Esophagus muscularis mucosa (tissue), 4 donors: Measurements from ENCODE around the gene PPARG. TPM values are rescaled to one million over a fixed set of nuclear protein-coding genes. Genes with fewer than 3 reads are reported as not detected.
"Not testable (repeated sequence)": the region's sequence is repeated elsewhere in the genome, so short reads cannot be mapped to it uniquely, and the experiment has no call there.

Source experiments
- DNase-seq: peaks from one replicate; pipeline ENCODE4 v3.0.0-alpha.2; 2017; ENCODE audit errors: extremely low spot score
- H3K27ac ChIP-seq, 4 donors: fragments of 200-600 bp; sonication (generic); replicated peaks in 1 of 4; 1 replicate in 3 of 4; 2 replicates in 1 of 4; pipeline ENCODE4 v1.5.1; 2016 to 2019; ENCODE audit warnings: mild to moderate bottlenecking in 1 of 4
- H3K27me3 ChIP-seq, 4 donors: fragments of 200-600 bp; sonication (generic); one replicate each; pipeline versions ENCODE4 v1.5.1 to v1.6.0; 2016 to 2019
- H3K36me3 ChIP-seq, 4 donors: fragments of 200-600 bp; sonication (generic); one replicate each; pipeline ENCODE4 v1.5.1; 2016 to 2019
- H3K4me1 ChIP-seq, 4 donors: fragments of 200-600 bp; sonication (generic); one replicate each; pipeline ENCODE4 v1.5.1; 2016 to 2019
- H3K4me3 ChIP-seq, 4 donors: fragments of 200-600 bp; sonication (generic); 1 replicate in 2 of 4; 2 replicates in 2 of 4; pipeline ENCODE4 v1.5.1; 2016 to 2019; ENCODE audit warnings: mild to moderate bottlenecking in 4 of 4, moderate library complexity in 1 of 4
- H3K9me3 ChIP-seq, 4 donors: fragments of 200-600 bp; sonication (generic); 1 replicate in 3 of 4; 2 replicates in 1 of 4; pipeline ENCODE4 v1.5.1; 2016 to 2019
- CTCF ChIP-seq, 3 experiments: fragments of 200-600 bp in 2 of 3; fragments of 450-650 bp in 1 of 3; sonication (generic) in 2 of 3; IDR thresholded peaks; one replicate each; pipeline ENCODE4 v1.5.1; 2017 to 2019; ENCODE audit warnings: antibody characterized with exemption in 3 of 3, mild to moderate bottlenecking in 2 of 3, moderate library complexity in 1 of 3
- EP300 ChIP-seq: sonication (generic); formaldehyde crosslinking; IDR thresholded peaks from one replicate; pipeline ENCODE4 v1.6.1; 2017; ENCODE audit warnings: antibody characterized with exemption
- POLR2A ChIP-seq: fragments of 450-650 bp; IDR thresholded peaks from one replicate; pipeline ENCODE4 v1.6.1; 2017; ENCODE audit warnings: antibody characterized with exemption, moderate library complexity, mild to moderate bottlenecking, low read depth
- POLR2AphosphoS5 ChIP-seq, 2 donors: sonication (generic); formaldehyde crosslinking; IDR thresholded peaks; one replicate each; pipeline ENCODE4 v1.6.1; 2017; ENCODE audit warnings: antibody characterized with exemption in 2 of 2
- WGBS: methylation state at CpG from one replicate; pipeline ENCODE4 v1.1.5; 2018; 5-methylcytosine and 5-hydroxymethylcytosine counted together
- intact Hi-C: fragments of 100-400 bp; cut with DNase I; formaldehyde crosslinking; loops from one replicate; pipeline ENCODE4 v1.15.1; 2023
- total RNA-seq, 4 donors: library from RNA; depleted of rRNA; stranded (reverse); fragments of >200 nt; gene quantifications; one replicate each; pipeline versions ENCODE4 v1.1.0 to v1.2.1, GENCODE V29; 2016

The PPARG gene
- total RNA-seq, 4 donors from 2014 or later, result 3.7 to 10.6 (median 8.8) TPM

DNA sequence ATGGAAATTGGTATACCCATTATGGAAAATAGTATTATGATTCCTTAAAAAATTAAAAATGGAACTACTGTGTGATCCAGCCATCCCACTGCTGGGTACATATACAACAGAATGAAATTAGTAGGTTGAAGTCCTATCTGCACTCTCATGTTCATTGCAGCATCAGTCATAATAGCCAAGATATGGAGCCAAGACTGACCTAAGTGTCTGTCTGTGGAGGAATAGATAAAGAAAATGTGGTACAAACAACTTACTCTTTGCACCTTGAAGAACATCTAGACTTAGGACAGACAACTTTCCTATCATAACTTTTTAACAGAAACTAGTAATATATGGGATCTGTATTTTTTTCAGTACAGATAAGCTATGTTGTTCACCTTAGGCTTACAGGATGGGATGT lies 30.0 kb upstream of the PPARG start:
- DNase-seq, result no peak
- no peak overlapping the region for H3K27ac ChIP-seq
- intact Hi-C loops, result no loop called here
- H3K4me1 ChIP-seq, result no peaks in the 10 kb centered on the region
- TF ChIP-seq POLR2A (no peak), EP300 (no peak), CTCF (IDR thresholded peaks at IDR 0.05) (no peak), POLR2AphosphoS5 (IDR thresholded peaks at IDR 0.05) (no peak)
- peaks cover 0 to 7% (median 0%) of the 10 kb centered on the region in 4 donors for H3K27me3 ChIP-seq
- H3K9me3 ChIP-seq, result no peaks in the 10 kb centered on the region
- H3K36me3 ChIP-seq, result no peaks in the 10 kb centered on the region
- no peak overlapping the region for H3K4me3 ChIP-seq

GRCh38 chr3:12262173-12262572 lies 26.7 kb upstream of the PPARG start:
- DNase-seq, H3K4me3 ChIP-seq, H3K9me3 ChIP-seq, H3K4me1 ChIP-seq, intact Hi-C loops, H3K27me3 ChIP-seq, H3K36me3 ChIP-seq, H3K27ac ChIP-seq: not testable (repeated sequence)
- 94% methylated on average over 8 of the region's 8 CpGs for WGBS

GRCh38 chr3:12265508-12265907 lies 23.4 kb upstream of the PPARG start:
- Histone ChIP-seq H3K4me3 (no peak overlapping the region), H3K27ac (no peak overlapping the region), H3K9me3 (no peaks in the 10 kb centered on the region), H3K27me3 (no peaks in the 10 kb centered on the region), H3K4me1 (peaks cover 0 to 8% (median 3%) of the 10 kb centered on the region in 4 donors), H3K36me3 (no peaks in the 10 kb centered on the region)
- 26% methylated on average over 1 of the region's 1 CpG for WGBS
- DNase-seq, result no peak
- TF ChIP-seq POLR2AphosphoS5 (IDR thresholded peaks at IDR 0.05) (no peak), CTCF (IDR thresholded peaks at IDR 0.05) (no peak), POLR2A (no peak), EP300 (no peak)
- intact Hi-C loops, result no loop called here

GRCh38 chr3:12266038-12266437 lies 22.8 kb upstream of the PPARG start:
- no peak overlapping the region for H3K27ac ChIP-seq
- intact Hi-C loops, result no loop called here
- 78% methylated on average over 5 of the region's 5 CpGs for WGBS

GRCh38 chr3:12267376-12268030 lies 21.4 kb upstream of the PPARG start:
- Histone ChIP-seq H3K36me3 (no peaks in the 10 kb centered on the region), H3K27me3 (no peaks in the 10 kb centered on the region), H3K4me1 (peaks cover 0 to 8% (median 3%) of the 10 kb centered on the region in 4 donors), H3K9me3 (no peaks in the 10 kb centered on the region), H3K27ac (no peak overlapping the region), H3K4me3 (no peak overlapping the region)
- DNase-seq, result no peak
- no peak for TF ChIP-seq POLR2AphosphoS5 (IDR thresholded peaks at IDR 0.05)
- no peak for TF ChIP-seq CTCF (IDR thresholded peaks at IDR 0.05)
- no peak for TF ChIP-seq EP300
- no peak for TF ChIP-seq POLR2A
- intact Hi-C loops, result no loop called here
- WGBS, result 80% methylated on average over 3 of the region's 3 CpGs

More at GRCh38 chr3:12266038-12266437, 22.8 kb upstream of the PPARG start:
- Histone ChIP-seq H3K4me3 (no peak overlapping the region), H3K4me1 (peaks cover 0 to 8% (median 3%) of the 10 kb centered on the region in 4 donors), H3K9me3 (no peaks in the 10 kb centered on the region), H3K36me3 (no peaks in the 10 kb centered on the region), H3K27me3 (no peaks in the 10 kb centered on the region)
- no peak for DNase-seq
- TF ChIP-seq POLR2AphosphoS5 (IDR thresholded peaks at IDR 0.05) (no peak), POLR2A (no peak), EP300 (no peak), CTCF (IDR thresholded peaks at IDR 0.05) (no peak)
